Skeletal muscle tissue (tissue), 4 donors: ENCODE measurements around the gene CEACAM1. TPM values are rescaled to one million over a fixed set of nuclear protein-coding genes. Genes with fewer than 3 reads are reported as not detected.
"Not testable (repeated sequence)": the region's sequence is repeated elsewhere in the genome, so short reads cannot be mapped to it uniquely, and the experiment has no call there.

ENCODE experiments used
- H3K27ac ChIP-seq: one replicate; pipeline ENCODE4 v1.7.0; 2013; ENCODE audit warnings: mild to moderate bottlenecking, low read depth, low read length, inconsistent platforms
- H3K27me3 ChIP-seq, 3 donors: one replicate each; pipeline ENCODE4 v1.7.0; 2013; ENCODE audit warnings: low read length in 3 of 3; ENCODE audit not compliant: control insufficient read depth in 3 of 3, insufficient read depth in 3 of 3
- H3K36me3 ChIP-seq, 3 donors: one replicate each; pipeline ENCODE4 v1.7.0; 2013; ENCODE audit warnings: low read length in 3 of 3; ENCODE audit not compliant: control insufficient read depth in 3 of 3, insufficient read depth in 3 of 3
- H3K4me1 ChIP-seq, 3 donors: one replicate each; pipeline ENCODE4 v1.7.0; 2013; ENCODE audit warnings: low read length in 3 of 3, mild to moderate bottlenecking in 3 of 3; ENCODE audit not compliant: control insufficient read depth in 3 of 3, insufficient read depth in 3 of 3
- H3K4me3 ChIP-seq, 3 donors: one replicate each; pipeline ENCODE4 v1.7.0; 2013; ENCODE audit warnings: low read length in 3 of 3
- H3K9ac ChIP-seq, 3 donors: one replicate each; pipeline ENCODE4 v1.7.0; 2013; ENCODE audit warnings: low read length in 3 of 3, mild to moderate bottlenecking in 3 of 3, moderate library complexity in 2 of 3, low read depth in 1 of 3
- H3K9me3 ChIP-seq, 3 donors: one replicate each; pipeline ENCODE4 v1.7.0; 2013; ENCODE audit warnings: low read length in 3 of 3; ENCODE audit not compliant: control insufficient read depth in 3 of 3
- total RNA-seq: library from RNA; depleted of rRNA; stranded (reverse); fragments of >200 nt; gene quantifications from one replicate; pipeline ENCODE4 v1.2.3, GENCODE V29; 2014
- donor health status: Osteomylitis.

CEACAM1 gene
- total RNA-seq, 1 donor from 2014 or later: 0.52 TPM

- no peak overlapping the region for H3K27ac ChIP-seq
- H3K27me3 ChIP-seq: no peaks in the 10 kb centered on the region
- H3K9ac ChIP-seq: no peak overlapping the region
- H3K36me3 ChIP-seq: peaks cover 0 to 2% (median 0%) of the 10 kb centered on the region in 3 donors
- no peaks in the 10 kb centered on the region for H3K9me3 ChIP-seq
- no peaks in the 10 kb centered on the region for H3K4me1 ChIP-seq
- H3K4me3 ChIP-seq: no peak overlapping the region
These were observed 12.9 kb downstream of the CEACAM1 start for GRCh38 chr19:42515241-42515832.

GRCh38 chr19:42514449-42514848 lies 13.8 kb downstream of the CEACAM1 start:
- Histone ChIP-seq H3K9me3 (no peaks in the 10 kb centered on the region), H3K4me3 (no peak overlapping the region), H3K4me1 (no peaks in the 10 kb centered on the region), H3K36me3 (peaks cover 0 to 2% (median 0%) of the 10 kb centered on the region in 3 donors), H3K27me3 (no peaks in the 10 kb centered on the region), H3K9ac (no peak overlapping the region), H3K27ac (no peak overlapping the region)

- no peak overlapping the region for H3K9ac ChIP-seq
- H3K4me1 ChIP-seq: no peaks in the 10 kb centered on the region
- no peaks in the 10 kb centered on the region for H3K27me3 ChIP-seq
These were observed 15.5 kb downstream of the CEACAM1 start for GRCh38 chr19:42512743-42513304.

GRCh38 chr19:42512130-42512636 lies 16.1 kb downstream of the CEACAM1 start:
- H3K9me3 ChIP-seq: no peaks in the 10 kb centered on the region
- H3K36me3 ChIP-seq: no peaks in the 10 kb centered on the region
- H3K9ac ChIP-seq: no peak overlapping the region
- H3K4me1 ChIP-seq: no peaks in the 10 kb centered on the region
- no peak overlapping the region for H3K4me3 ChIP-seq
- no peak overlapping the region for H3K27ac ChIP-seq
- no peaks in the 10 kb centered on the region for H3K27me3 ChIP-seq

More at GRCh38 chr19:42512743-42513304, 15.5 kb downstream of the CEACAM1 start:
- H3K36me3 ChIP-seq: no peaks in the 10 kb centered on the region
- no peak overlapping the region for H3K27ac ChIP-seq
- no peak overlapping the region for H3K4me3 ChIP-seq
- H3K9me3 ChIP-seq: no peaks in the 10 kb centered on the region

GRCh38 chr19:42511340-42511739 lies 16.9 kb downstream of the CEACAM1 start:
- H3K27me3 ChIP-seq: no peaks in the 10 kb centered on the region
- no peaks in the 10 kb centered on the region for H3K36me3 ChIP-seq
- no peak overlapping the region for H3K4me3 ChIP-seq
- H3K27ac ChIP-seq: no peak overlapping the region
- H3K4me1 ChIP-seq: no peaks in the 10 kb centered on the region
- H3K9me3 ChIP-seq: no peaks in the 10 kb centered on the region
- H3K9ac ChIP-seq: no peak overlapping the region

- Histone ChIP-seq H3K9ac (no peak overlapping the region), H3K4me1 (no peaks in the 10 kb centered on the region), H3K9me3 (no peaks in the 10 kb centered on the region), H3K27me3 (no peaks in the 10 kb centered on the region), H3K4me3 (no peak overlapping the region), H3K27ac (no peak overlapping the region), H3K36me3 (no peaks in the 10 kb centered on the region)
These were observed 19.3 kb downstream of the CEACAM1 start for GRCh38 chr19:42508892-42509444.

GRCh38 chr19:42505066-42505465 lies 23.2 kb downstream of the CEACAM1 start:
- H3K27me3 ChIP-seq: no peaks in the 10 kb centered on the region
- no peaks in the 10 kb centered on the region for H3K9me3 ChIP-seq
- H3K27ac ChIP-seq: no peak overlapping the region
- H3K4me3 ChIP-seq: no peak overlapping the region
- no peaks in the 10 kb centered on the region for H3K4me1 ChIP-seq
- no peak overlapping the region for H3K9ac ChIP-seq
- no peaks in the 10 kb centered on the region for H3K36me3 ChIP-seq

- Histone ChIP-seq H3K4me3 (no peak overlapping the region), H3K36me3 (no peaks in the 10 kb centered on the region), H3K9ac (no peak overlapping the region), H3K4me1 (peaks cover 4 to 8% (median 4%) of the 10 kb centered on the region in 3 donors), H3K27ac (no peak overlapping the region), H3K9me3 (no peaks in the 10 kb centered on the region), H3K27me3 (no peaks in the 10 kb centered on the region)
These were observed 26.5 kb downstream of the CEACAM1 start for GRCh38 chr19:42501733-42502132.

GRCh38 chr19:42501243-42501642 lies 27.0 kb downstream of the CEACAM1 start:
- H3K27me3 ChIP-seq, H3K9me3 ChIP-seq, H3K36me3 ChIP-seq, H3K27ac ChIP-seq, H3K9ac ChIP-seq, H3K4me3 ChIP-seq, H3K4me1 ChIP-seq: not testable (repeated sequence)

GRCh38 chr19:42498169-42498757 lies 30.0 kb downstream of the CEACAM1 start:
- no peaks in the 10 kb centered on the region for H3K9me3 ChIP-seq
- H3K27ac ChIP-seq: peak overlapping the region; percentile 17

More at GRCh38 chr19:42498169-42498757, 30.0 kb downstream of the CEACAM1 start:
- H3K9ac ChIP-seq: no peak overlapping the region
- no peak overlapping the region for H3K4me3 ChIP-seq
- no peaks in the 10 kb centered on the region for H3K27me3 ChIP-seq
- no peaks in the 10 kb centered on the region for H3K36me3 ChIP-seq
- H3K4me1 ChIP-seq: peaks cover 4 to 8% (median 4%) of the 10 kb centered on the region in 3 donors
